ENCODE data around the gene ASCC1. TPM values are rescaled to one million over a fixed set of nuclear protein-coding genes. Genes with fewer than 3 reads are reported as not detected.

Gene ASCC1
- polyA plus RNA-seq, 1 donor (not counting 4 experiments of a cell fraction or from before 2014, with no cell fraction given) = 32.9 TPM

DNA sequence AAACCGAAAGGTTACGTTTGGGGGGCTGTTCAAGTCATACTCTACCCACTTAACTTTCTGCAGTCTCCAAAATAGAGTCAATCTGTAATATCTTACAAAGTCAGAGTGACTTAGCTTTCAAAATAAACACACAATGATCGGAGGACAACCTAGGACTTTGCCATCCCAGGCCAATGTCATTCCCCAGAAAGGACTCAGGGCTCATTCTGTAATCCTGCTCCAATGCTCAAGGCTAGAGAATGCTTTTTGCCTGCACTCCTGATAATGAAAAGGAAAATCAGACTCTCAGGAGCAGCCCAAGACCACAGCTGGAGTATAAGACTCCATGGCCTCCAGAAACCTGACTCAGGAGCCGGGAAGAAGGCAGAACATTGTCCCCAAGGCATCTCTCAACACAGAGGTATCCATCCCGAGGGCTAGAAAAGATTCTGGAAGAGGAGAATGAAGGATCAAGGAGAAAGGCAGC lies 28.5 kb upstream of the ASCC1 start:
- TF ChIP-seq EZH2 (IDR thresholded peaks at IDR 0.05; ENCODE audit: low read length) = no peak
- TF ChIP-seq, protein P1, sequence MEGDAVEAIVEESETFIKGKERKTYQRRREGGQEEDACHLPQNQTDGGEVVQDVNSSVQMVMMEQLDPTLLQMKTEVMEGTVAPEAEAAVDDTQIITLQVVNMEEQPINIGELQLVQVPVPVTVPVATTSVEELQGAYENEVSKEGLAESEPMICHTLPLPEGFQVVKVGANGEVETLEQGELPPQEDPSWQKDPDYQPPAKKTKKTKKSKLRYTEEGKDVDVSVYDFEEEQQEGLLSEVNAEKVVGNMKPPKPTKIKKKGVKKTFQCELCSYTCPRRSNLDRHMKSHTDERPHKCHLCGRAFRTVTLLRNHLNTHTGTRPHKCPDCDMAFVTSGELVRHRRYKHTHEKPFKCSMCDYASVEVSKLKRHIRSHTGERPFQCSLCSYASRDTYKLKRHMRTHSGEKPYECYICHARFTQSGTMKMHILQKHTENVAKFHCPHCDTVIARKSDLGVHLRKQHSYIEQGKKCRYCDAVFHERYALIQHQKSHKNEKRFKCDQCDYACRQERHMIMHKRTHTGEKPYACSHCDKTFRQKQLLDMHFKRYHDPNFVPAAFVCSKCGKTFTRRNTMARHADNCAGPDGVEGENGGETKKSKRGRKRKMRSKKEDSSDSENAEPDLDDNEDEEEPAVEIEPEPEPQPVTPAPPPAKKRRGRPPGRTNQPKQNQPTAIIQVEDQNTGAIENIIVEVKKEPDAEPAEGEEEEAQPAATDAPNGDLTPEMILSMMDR (optimal IDR thresholded peaks at IDR 0.05 in 1 of 3, IDR thresholded peaks at IDR 0.05 in 1 of 3, conservative IDR thresholded peaks at IDR 0.05 in 1 of 3; ENCODE audit: extremely low read depth in 1 of 3, insufficient read depth in 2 of 3, low read length in 3 of 3) = no peak
- no peaks in the 10 kb centered on the region for H3K9me3 ChIP-seq (ENCODE audit: control insufficient read depth, low read depth, low read length)
- H3K4me1 ChIP-seq (ENCODE audit: control insufficient read depth, extremely low read depth, insufficient read depth, low read length) = peaks cover 37% of the 10 kb centered on the region
- no peaks in the 10 kb centered on the region for H3K36me3 ChIP-seq (ENCODE audit: control insufficient read depth in 2 of 2, extremely low read depth in 1 of 2, insufficient read depth in 2 of 2, low read length in 2 of 2)
- H3K27ac ChIP-seq (ENCODE audit: control insufficient read depth, insufficient read depth, low read length) = peak overlapping the region; percentile 29
- dilution Hi-C loops (cut with MboI; ENCODE audit: extremely low pct_ligation_motif_present, low sequenced_read_pairs) = no loop called here
- H4K20me1 ChIP-seq (ENCODE audit: control insufficient read depth, extremely low read depth, insufficient read depth, low read length) = no peaks in the 10 kb centered on the region
- H2AFZ ChIP-seq (ENCODE audit: control insufficient read depth, low read length) = peak overlapping the region; percentile 59
- no peak for FAIRE-seq
- H3K4me3 ChIP-seq (ENCODE audit: control insufficient read depth in 2 of 3, extremely low read depth in 1 of 3, insufficient read depth in 2 of 3, low read depth in 1 of 3, low read length in 3 of 3) = no peak overlapping the region
- no peaks in the 10 kb centered on the region for H3K27me3 ChIP-seq (ENCODE audit: control insufficient read depth, extremely low read depth, insufficient read depth, low read length)
- H3K79me2 ChIP-seq (ENCODE audit: control insufficient read depth, insufficient read depth, low read length) = no peaks in the 10 kb centered on the region
- no peaks in the 10 kb centered on the region for H3K9me1 ChIP-seq (ENCODE audit: control insufficient read depth, extremely low read depth, insufficient read depth, low read length)
- H3K9ac ChIP-seq (ENCODE audit: control insufficient read depth, extremely low read depth, insufficient read depth, low read length) = no peak overlapping the region
- H3K4me2 ChIP-seq (ENCODE audit: control insufficient read depth, extremely low read depth, insufficient read depth, low read depth, low read length) = no peak overlapping the region
- DNase-seq (ENCODE audit: low read depth, low spot score) = no peak

DNA sequence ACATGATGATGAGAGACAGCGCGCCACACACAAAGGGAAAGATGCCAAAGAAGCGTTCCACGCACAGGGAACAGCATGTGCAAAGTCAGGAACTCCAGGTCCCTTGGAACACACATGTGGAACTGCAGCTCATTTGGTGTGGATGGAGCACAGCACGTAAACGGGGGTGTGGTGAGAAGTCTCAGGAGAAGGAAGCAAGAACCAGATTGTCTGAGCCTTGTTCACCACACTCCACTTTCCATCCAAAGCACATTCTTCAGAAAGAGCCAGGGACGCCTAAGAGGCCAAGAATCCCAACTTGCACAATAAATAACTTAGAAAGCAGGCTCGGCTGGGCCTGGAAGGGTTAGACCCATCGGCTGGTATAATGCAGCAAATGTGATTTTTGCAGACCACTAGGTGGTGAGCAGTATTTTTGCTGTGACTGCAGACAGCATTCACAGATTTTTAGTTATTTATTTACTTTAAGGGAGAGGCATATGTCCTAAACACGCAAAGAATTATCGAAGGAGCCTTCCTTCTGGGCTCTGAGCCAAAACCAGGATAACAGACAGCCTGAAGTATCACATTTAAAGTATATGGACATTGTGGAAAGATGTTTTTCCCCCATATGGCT lies 27.9 kb upstream of the ASCC1 start:
- H3K4me2 ChIP-seq (ENCODE audit: control insufficient read depth, extremely low read depth, insufficient read depth, low read depth, low read length) = no peak overlapping the region
- H3K4me1 ChIP-seq (ENCODE audit: control insufficient read depth, extremely low read depth, insufficient read depth, low read length) = peaks cover 32% of the 10 kb centered on the region
- no peak overlapping the region for H3K27ac ChIP-seq (ENCODE audit: control insufficient read depth, insufficient read depth, low read length)
- no peaks in the 10 kb centered on the region for H4K20me1 ChIP-seq (ENCODE audit: control insufficient read depth, extremely low read depth, insufficient read depth, low read length)
- no peaks in the 10 kb centered on the region for H3K9me3 ChIP-seq (ENCODE audit: control insufficient read depth, low read depth, low read length)
- peak overlapping the region; percentile 73 for H2AFZ ChIP-seq (ENCODE audit: control insufficient read depth, low read length)
- no peaks in the 10 kb centered on the region for H3K27me3 ChIP-seq (ENCODE audit: control insufficient read depth, extremely low read depth, insufficient read depth, low read length)
- no peaks in the 10 kb centered on the region for H3K9me1 ChIP-seq (ENCODE audit: control insufficient read depth, extremely low read depth, insufficient read depth, low read length)
- no peak overlapping the region for H3K4me3 ChIP-seq (ENCODE audit: control insufficient read depth in 2 of 3, extremely low read depth in 1 of 3, insufficient read depth in 2 of 3, low read depth in 1 of 3, low read length in 3 of 3)
- no peaks in the 10 kb centered on the region for H3K79me2 ChIP-seq (ENCODE audit: control insufficient read depth, insufficient read depth, low read length)
- TF ChIP-seq, protein P1 (optimal IDR thresholded peaks at IDR 0.05 in 1 of 3, IDR thresholded peaks at IDR 0.05 in 1 of 3, conservative IDR thresholded peaks at IDR 0.05 in 1 of 3; ENCODE audit: extremely low read depth in 1 of 3, insufficient read depth in 2 of 3, low read length in 3 of 3) = peak in 1 of 3 experiments; percentile 28
- TF ChIP-seq EZH2 (IDR thresholded peaks at IDR 0.05; ENCODE audit: low read length) = no peak
- no peaks in the 10 kb centered on the region for H3K36me3 ChIP-seq (ENCODE audit: control insufficient read depth in 2 of 2, extremely low read depth in 1 of 2, insufficient read depth in 2 of 2, low read length in 2 of 2)
- DNase-seq (ENCODE audit: low read depth, low spot score) (no peak), FAIRE-seq (no peak)
- no peak overlapping the region for H3K9ac ChIP-seq (ENCODE audit: control insufficient read depth, extremely low read depth, insufficient read depth, low read length)
- dilution Hi-C loops (cut with MboI; ENCODE audit: extremely low pct_ligation_motif_present, low sequenced_read_pairs) = no loop called here

Data from keratinocyte (primary cell).